Measurements from ENCODE around the gene SP1. TPM values are rescaled to one million over a fixed set of nuclear protein-coding genes. Genes with fewer than 3 reads are reported as not detected.
A peak's percentile ranks its signal among the peaks of the same experiment; 100 is the strongest.
"Not testable (repeated sequence)": the region's sequence is repeated elsewhere in the genome, so short reads cannot be mapped to it uniquely, and the experiment has no call there.

Gene SP1
- total and polyA plus RNA-seq, 3 experiments from 2014 or later, result 6.6 to 63.3 (median 61.1) TPM

DNA sequence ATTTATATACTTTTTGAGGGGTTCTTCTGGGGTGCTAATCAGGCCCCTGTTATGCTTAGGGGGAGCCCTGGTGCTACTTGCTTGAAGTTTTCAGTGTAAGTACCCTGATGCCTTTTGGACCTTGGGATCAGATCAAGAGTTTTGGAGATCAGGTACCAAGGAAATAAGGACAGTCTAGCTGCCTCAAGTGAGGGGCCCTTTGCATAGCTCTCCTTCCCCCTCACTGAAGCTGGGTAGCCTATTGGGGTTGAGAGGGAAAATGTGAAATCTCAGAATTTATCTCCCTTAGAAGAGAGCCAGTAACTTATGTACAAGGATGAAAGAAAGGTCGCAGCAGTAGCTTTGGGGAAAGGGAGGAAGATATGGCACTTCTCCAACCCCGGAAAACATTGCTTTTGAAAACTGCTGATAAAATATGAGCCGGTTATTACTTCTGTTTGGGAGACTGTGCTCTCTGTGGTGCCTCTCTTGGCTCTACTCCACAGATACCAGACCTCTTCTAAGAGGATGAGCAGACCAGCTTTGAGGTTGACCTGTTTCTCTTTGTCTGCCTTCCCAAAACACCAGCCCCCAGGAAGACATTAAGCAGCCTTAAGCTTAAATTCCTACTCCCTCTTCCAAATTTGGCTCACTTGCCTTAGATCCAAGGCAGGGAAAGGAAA, 34.9 kb downstream of the SP1 start:
- Mint-ChIP-seq H3K36me3 (peaks cover 4 to 38% (median 13%) of the 10 kb centered on the region in 3 donors), H3K27ac (peak overlapping the region in 3 of 8 donors; percentile 65 to 90 (median 70)), H3K4me3 (no peak overlapping the region), H3K27me3 (no peaks in the 10 kb centered on the region), H3K4me1 (peaks cover 18 to 32% (median 26%) of the 10 kb centered on the region in 3 donors), H3K9me3 (no peaks in the 10 kb centered on the region)
- POLR2A ChIA-PET, result interaction anchor here (0.6 to 0.7 kb wide), 4 partner anchors 34 to 343 kb away, joined by 3 to 7 read pairs (median 4); no protein-coding TSS in a partner anchor
- Histone ChIP-seq H3K9me3 (ENCODE audit: low read length) (no peaks in the 10 kb centered on the region), H3K4me1 (ENCODE audit: insufficient read depth, low read length) (peaks cover 5% of the 10 kb centered on the region), H3K4me3 (ENCODE audit: low read length) (no peak overlapping the region), H3K27me3 (ENCODE audit: insufficient read depth, low read length, poor library complexity, severe bottlenecking) (no peaks in the 10 kb centered on the region), H3K36me3 (ENCODE audit: insufficient read depth, low read length) (peaks cover 21% of the 10 kb centered on the region), H3K27ac (ENCODE audit: low read depth, low read length) (no peak overlapping the region)
- DNase-seq, result no peak
- CTCF ChIA-PET, result interaction anchor here (0.8 to 2.4 kb wide), 3 partner anchors 32 to 94 kb away, joined by 3 to 6 read pairs (median 3); partner anchors contain the start of gene AAAS

DNA sequence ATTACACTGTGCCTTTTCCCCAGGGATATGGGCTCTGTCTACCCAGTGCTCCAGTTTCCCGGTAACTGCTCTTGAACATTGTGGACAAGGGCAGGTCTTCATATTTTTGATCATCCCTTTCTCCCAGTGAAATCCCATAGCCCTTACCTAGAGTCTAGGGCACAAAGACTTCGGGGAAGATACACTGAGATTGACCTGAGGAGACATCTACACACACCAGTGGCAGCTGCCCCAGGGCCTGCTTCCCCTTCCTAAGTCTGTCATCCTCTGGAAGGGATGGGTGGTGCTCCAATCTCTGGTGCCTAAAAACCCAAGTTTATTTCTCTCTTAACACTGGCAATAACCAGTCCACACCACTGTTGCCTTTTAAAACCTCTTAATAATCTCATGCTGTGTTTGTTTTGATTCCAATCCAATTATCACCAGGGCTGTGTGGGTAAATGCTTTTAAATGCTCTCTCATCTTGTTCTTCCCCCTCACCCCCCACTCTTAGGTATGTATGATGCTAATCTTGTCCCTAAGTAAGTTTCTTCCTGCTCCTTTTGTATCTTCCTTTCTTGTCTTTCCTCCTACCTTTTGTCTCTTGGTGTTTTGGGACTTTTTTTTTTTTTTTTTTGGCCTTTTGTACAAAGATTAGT, 35.9 kb downstream of the SP1 start:
- CTCF ChIA-PET, result interaction anchor here (2.4 kb wide), 1 partner anchor 71 kb away, joined by 6 read pairs; no protein-coding TSS in a partner anchor

DNA sequence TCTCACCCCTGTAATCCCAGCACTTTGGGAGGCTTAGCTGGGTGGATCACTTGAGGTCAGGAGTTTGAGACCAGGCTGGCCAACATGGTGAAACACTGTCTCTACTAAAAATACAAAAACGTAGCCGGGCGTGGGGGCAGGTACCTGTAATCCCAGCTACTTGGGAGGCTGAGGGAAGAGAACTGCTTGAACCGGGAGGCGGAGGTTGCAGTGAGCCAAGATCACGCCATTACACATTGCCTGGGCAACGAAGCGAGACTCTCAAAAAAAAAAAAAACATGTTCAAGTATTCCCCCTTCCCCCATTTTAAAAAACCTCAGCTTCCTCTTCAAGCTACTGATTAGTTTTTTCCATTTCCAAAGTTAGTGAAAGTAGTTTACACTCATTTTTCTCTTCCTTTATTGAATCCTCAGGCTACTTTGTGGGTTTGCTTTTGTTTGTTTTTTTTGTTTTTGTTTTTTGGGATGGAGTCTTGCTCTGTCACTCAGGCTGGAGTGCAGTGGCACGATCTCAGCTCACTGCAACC, 37.4 kb downstream of the SP1 start:
- Mint-ChIP-seq H3K36me3 (peaks cover 0 to 17% (median 0%) of the 10 kb centered on the region in 3 donors), H3K4me1 (peaks cover 18 to 29% (median 23%) of the 10 kb centered on the region in 3 donors), H3K27ac (peak overlapping the region in 1 of 8 donors; percentile 18)
- not testable (repeated sequence) for H3K9me3 Mint-ChIP-seq; H3K27ac ChIP-seq (ENCODE audit: low read depth, low read length); H3K36me3 ChIP-seq (ENCODE audit: insufficient read depth, low read length); H3K9me3 ChIP-seq (ENCODE audit: low read length); H3K4me1 ChIP-seq (ENCODE audit: insufficient read depth, low read length); H3K27me3 Mint-ChIP-seq; H3K4me3 ChIP-seq (ENCODE audit: low read length); H3K4me3 Mint-ChIP-seq; H3K27me3 ChIP-seq (ENCODE audit: insufficient read depth, low read length, poor library complexity, severe bottlenecking)
- DNase-seq, result peak in 1 of 5 donors; percentile 1
- ChIA-PET POLR2A (interaction anchor here (0.6 kb wide), 2 partner anchors 59 to 92 kb away, joined by 3 read pairs; no protein-coding TSS in a partner anchor), CTCF (interaction anchor here (1.0 to 2.7 kb wide), 8 partner anchors 35 to 96 kb away, joined by 3 to 21 read pairs (median 4); partner anchors contain the start of gene AAAS)

More for the DNA sequence above, 35.9 kb downstream of the SP1 start:
- H3K27ac ChIP-seq (ENCODE audit: low read depth, low read length); H3K9me3 ChIP-seq (ENCODE audit: low read length); H3K4me3 ChIP-seq (ENCODE audit: low read length); DNase-seq; H3K27me3 ChIP-seq (ENCODE audit: insufficient read depth, low read length, poor library complexity, severe bottlenecking); POLR2A ChIA-PET; H3K4me3 Mint-ChIP-seq; H3K4me1 ChIP-seq (ENCODE audit: insufficient read depth, low read length); H3K9me3 Mint-ChIP-seq; H3K27me3 Mint-ChIP-seq: not testable (repeated sequence)
- H3K36me3 Mint-ChIP-seq, result peaks cover 2 to 32% (median 8%) of the 10 kb centered on the region in 3 donors
- peak overlapping the region in 7 of 8 donors; percentile 17 to 93 (median 70) for H3K27ac Mint-ChIP-seq
- H3K36me3 ChIP-seq (ENCODE audit: insufficient read depth, low read length), result peaks cover 17% of the 10 kb centered on the region
- peaks cover 18 to 32% (median 26%) of the 10 kb centered on the region in 3 donors for H3K4me1 Mint-ChIP-seq

DNA sequence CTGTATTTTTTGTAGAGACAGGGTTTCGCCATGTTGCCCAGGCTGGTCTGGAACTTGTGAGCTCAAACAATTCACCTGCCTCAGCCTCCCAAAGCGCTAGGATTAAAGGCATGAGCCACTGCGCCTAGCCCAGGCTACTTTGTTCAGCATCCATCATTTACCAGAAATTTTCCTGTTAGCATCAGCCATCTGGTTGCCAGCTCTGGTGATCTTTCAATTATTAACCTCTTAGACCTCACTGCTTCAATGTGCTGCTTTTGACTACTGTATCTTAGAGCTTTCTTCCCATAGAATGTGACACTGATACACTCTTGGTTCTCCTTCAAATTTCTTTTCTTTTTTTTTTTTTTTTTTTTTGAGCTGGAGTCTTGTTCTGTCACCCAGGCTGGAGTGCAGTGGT, 38.2 kb downstream of the SP1 start:
- Mint-ChIP-seq H3K36me3 (peaks cover 0 to 9% (median 0%) of the 10 kb centered on the region in 3 donors), H3K27ac (no peak overlapping the region), H3K4me3 (no peak overlapping the region), H3K27me3 (no peaks in the 10 kb centered on the region), H3K4me1 (peaks cover 10 to 21% (median 14%) of the 10 kb centered on the region in 3 donors), H3K9me3 (no peaks in the 10 kb centered on the region)
- H3K4me1 ChIP-seq (ENCODE audit: insufficient read depth, low read length), result peaks cover 4% of the 10 kb centered on the region
- POLR2A ChIA-PET, result interaction anchor here (0.6 to 0.7 kb wide), 5 partner anchors 17 to 73 kb away, joined by 3 to 6 read pairs (median 4); no protein-coding TSS in a partner anchor
- H3K4me3 ChIP-seq (ENCODE audit: low read length), result no peak overlapping the region
- DNase-seq, result no peak
- H3K27ac ChIP-seq (ENCODE audit: low read depth, low read length), result no peak overlapping the region
- CTCF ChIA-PET, result interaction anchor here (0.7 to 2.7 kb wide), 9 partner anchors 17 to 97 kb away, joined by 3 to 21 read pairs (median 4); partner anchors contain the start of gene AAAS
- no peaks in the 10 kb centered on the region for H3K9me3 ChIP-seq (ENCODE audit: low read length)
- no peaks in the 10 kb centered on the region for H3K27me3 ChIP-seq (ENCODE audit: insufficient read depth, low read length, poor library complexity, severe bottlenecking)
- no peaks in the 10 kb centered on the region for H3K36me3 ChIP-seq (ENCODE audit: insufficient read depth, low read length)

DNA sequence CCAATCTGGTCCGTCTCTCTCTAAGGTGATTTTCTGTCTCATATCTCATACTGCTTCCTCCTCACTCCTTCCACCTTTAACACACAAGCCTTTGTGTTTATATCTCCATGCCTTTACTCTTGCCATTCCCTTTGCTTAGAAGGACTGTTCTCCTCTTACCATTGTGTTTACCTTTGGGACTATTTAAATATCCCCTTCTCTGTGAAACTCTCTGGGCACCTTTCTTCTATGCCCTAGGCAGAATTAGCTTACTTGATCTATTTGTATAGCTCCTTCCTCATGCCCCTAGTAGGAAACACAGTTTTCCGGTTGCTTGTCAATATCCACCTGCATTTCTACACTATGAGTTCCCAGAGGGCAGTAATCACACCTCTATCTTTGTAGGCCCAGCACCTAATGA, 39.8 kb downstream of the SP1 start:
- Mint-ChIP-seq H3K4me3 (peak overlapping the region in 1 of 7 donors; percentile 0), H3K27ac (peak overlapping the region in 1 of 8 donors; percentile 40), H3K36me3 (no peaks in the 10 kb centered on the region), H3K9me3 (no peaks in the 10 kb centered on the region), H3K27me3 (no peaks in the 10 kb centered on the region), H3K4me1 (peaks cover 8 to 17% (median 11%) of the 10 kb centered on the region in 3 donors)
- Histone ChIP-seq H3K9me3 (ENCODE audit: low read length) (no peaks in the 10 kb centered on the region), H3K27ac (ENCODE audit: low read depth, low read length) (no peak overlapping the region), H3K4me1 (ENCODE audit: insufficient read depth, low read length) (peaks cover 4% of the 10 kb centered on the region), H3K4me3 (ENCODE audit: low read length) (no peak overlapping the region), H3K27me3 (ENCODE audit: insufficient read depth, low read length, poor library complexity, severe bottlenecking) (no peaks in the 10 kb centered on the region), H3K36me3 (ENCODE audit: insufficient read depth, low read length) (no peaks in the 10 kb centered on the region)
- DNase-seq, result no peak
- POLR2A ChIA-PET, result no interaction called here
- CTCF ChIA-PET, result interaction anchor here (1.1 to 7.1 kb wide), 6 partner anchors 10 to 98 kb away, joined by 3 to 121 read pairs (median 18); partner anchors contain the start of genes AAAS and NPFF

DNA sequence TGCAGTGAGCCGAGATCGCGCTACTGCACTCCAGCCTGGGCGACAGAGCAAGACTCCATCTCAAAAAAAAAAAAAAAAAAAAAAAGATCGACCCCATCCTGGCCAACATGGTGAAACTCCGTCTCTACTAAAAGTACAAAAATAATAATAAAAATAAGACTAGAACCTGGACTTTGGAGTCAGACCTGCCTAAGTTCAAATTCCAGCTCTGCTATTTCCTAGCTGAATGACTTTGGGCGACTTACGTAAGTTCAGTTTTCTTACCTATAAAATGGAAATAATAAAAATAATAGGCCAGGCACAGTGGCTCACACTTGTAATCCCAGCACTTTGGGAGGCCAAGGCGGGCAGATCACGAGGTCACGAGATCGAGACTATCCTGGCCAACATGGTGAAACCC, 42.3 kb downstream of the SP1 start:
- not testable (repeated sequence) for H3K36me3 Mint-ChIP-seq; H3K4me3 Mint-ChIP-seq; H3K27ac Mint-ChIP-seq; H3K9me3 ChIP-seq (ENCODE audit: low read length); H3K36me3 ChIP-seq (ENCODE audit: insufficient read depth, low read length); H3K27ac ChIP-seq (ENCODE audit: low read depth, low read length); H3K4me3 ChIP-seq (ENCODE audit: low read length); H3K9me3 Mint-ChIP-seq; H3K27me3 ChIP-seq (ENCODE audit: insufficient read depth, low read length, poor library complexity, severe bottlenecking); H3K27me3 Mint-ChIP-seq; H3K4me1 ChIP-seq (ENCODE audit: insufficient read depth, low read length); DNase-seq
- ChIA-PET POLR2A (interaction anchor here (0.6 to 1.8 kb wide), 5 partner anchors 86 to 416 kb away, joined by 3 to 9 read pairs (median 5); partner anchors contain the start of genes AAAS and SP7), CTCF (interaction anchor here (0.7 to 7.1 kb wide), 13 partner anchors 14 to 357 kb away, joined by 3 to 121 read pairs (median 6); partner anchors contain the start of genes NPFF and SP1)
- H3K4me1 Mint-ChIP-seq, result peaks cover 8 to 13% (median 11%) of the 10 kb centered on the region in 3 donors

DNA sequence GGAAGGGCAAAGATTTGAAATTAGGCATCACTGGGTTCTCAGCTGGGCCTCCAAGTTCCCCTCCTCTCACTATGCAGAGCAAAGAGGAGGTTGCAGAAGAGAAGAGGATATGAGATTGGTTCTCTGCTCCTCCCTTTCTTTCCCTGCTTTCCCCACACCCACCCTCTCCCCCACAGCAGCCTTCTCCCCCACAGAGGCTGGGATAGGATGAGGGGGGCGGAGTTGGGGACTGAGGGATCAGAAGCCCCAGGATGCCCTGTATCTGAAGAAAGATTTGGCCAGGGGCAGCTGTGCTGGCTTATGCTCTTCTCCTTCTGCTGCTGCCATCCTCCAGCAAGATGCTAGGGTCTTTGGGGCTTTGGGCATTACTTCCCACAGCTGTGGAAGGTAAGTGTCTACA, 43.6 kb downstream of the SP1 start, which contains the start of gene AMHR2:
TSS of gene AMHR2 (plus strand) at position 259 of the 400 bp plus-strand sequence. CDS start at position 339, 80 bp downstream.
- DNase-seq, result no peak
- peaks cover 4% of the 10 kb centered on the region for H3K4me1 ChIP-seq (ENCODE audit: insufficient read depth, low read length)
- no peaks in the 10 kb centered on the region for H3K36me3 Mint-ChIP-seq
- peak within 1 kb of the TSS; percentile 81 for H3K27ac ChIP-seq (ENCODE audit: low read depth, low read length)
- CTCF ChIA-PET, result interaction anchor here (0.9 to 7.1 kb wide), 5 partner anchors 9 to 85 kb away, joined by 3 to 121 read pairs (median 7); partner anchors contain the start of gene NPFF
- no peaks in the 10 kb centered on the region for H3K27me3 ChIP-seq (ENCODE audit: insufficient read depth, low read length, poor library complexity, severe bottlenecking)
- H3K4me1 Mint-ChIP-seq, result peaks cover 5 to 9% (median 6%) of the 10 kb centered on the region in 3 donors
- H3K9me3 Mint-ChIP-seq, result no peaks in the 10 kb centered on the region
- H3K27me3 Mint-ChIP-seq, result no peaks in the 10 kb centered on the region
- H3K4me3 ChIP-seq (ENCODE audit: low read length), result no peak within 1 kb of the TSS
- H3K36me3 ChIP-seq (ENCODE audit: insufficient read depth, low read length), result no peaks in the 10 kb centered on the region
- H3K27ac Mint-ChIP-seq, result no peak within 1 kb of the TSS
- POLR2A ChIA-PET, result no interaction called here
- H3K9me3 ChIP-seq (ENCODE audit: low read length), result no peaks in the 10 kb centered on the region
- H3K4me3 Mint-ChIP-seq, result no peak within 1 kb of the TSS
